NAMALWA (cell line): ENCODE data around the gene CDH24.
A peak's percentile ranks its signal among the peaks of the same experiment; 100 is the strongest.

ENCODE experiments used
- DNase-seq: peaks from one replicate; pipeline ENCODE4 v3.0.0-alpha.2; 2015; ENCODE audit warnings: low spot score

Gene CDH24, protein sequence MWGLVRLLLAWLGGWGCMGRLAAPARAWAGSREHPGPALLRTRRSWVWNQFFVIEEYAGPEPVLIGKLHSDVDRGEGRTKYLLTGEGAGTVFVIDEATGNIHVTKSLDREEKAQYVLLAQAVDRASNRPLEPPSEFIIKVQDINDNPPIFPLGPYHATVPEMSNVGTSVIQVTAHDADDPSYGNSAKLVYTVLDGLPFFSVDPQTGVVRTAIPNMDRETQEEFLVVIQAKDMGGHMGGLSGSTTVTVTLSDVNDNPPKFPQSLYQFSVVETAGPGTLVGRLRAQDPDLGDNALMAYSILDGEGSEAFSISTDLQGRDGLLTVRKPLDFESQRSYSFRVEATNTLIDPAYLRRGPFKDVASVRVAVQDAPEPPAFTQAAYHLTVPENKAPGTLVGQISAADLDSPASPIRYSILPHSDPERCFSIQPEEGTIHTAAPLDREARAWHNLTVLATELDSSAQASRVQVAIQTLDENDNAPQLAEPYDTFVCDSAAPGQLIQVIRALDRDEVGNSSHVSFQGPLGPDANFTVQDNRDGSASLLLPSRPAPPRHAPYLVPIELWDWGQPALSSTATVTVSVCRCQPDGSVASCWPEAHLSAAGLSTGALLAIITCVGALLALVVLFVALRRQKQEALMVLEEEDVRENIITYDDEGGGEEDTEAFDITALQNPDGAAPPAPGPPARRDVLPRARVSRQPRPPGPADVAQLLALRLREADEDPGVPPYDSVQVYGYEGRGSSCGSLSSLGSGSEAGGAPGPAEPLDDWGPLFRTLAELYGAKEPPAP

DNA sequence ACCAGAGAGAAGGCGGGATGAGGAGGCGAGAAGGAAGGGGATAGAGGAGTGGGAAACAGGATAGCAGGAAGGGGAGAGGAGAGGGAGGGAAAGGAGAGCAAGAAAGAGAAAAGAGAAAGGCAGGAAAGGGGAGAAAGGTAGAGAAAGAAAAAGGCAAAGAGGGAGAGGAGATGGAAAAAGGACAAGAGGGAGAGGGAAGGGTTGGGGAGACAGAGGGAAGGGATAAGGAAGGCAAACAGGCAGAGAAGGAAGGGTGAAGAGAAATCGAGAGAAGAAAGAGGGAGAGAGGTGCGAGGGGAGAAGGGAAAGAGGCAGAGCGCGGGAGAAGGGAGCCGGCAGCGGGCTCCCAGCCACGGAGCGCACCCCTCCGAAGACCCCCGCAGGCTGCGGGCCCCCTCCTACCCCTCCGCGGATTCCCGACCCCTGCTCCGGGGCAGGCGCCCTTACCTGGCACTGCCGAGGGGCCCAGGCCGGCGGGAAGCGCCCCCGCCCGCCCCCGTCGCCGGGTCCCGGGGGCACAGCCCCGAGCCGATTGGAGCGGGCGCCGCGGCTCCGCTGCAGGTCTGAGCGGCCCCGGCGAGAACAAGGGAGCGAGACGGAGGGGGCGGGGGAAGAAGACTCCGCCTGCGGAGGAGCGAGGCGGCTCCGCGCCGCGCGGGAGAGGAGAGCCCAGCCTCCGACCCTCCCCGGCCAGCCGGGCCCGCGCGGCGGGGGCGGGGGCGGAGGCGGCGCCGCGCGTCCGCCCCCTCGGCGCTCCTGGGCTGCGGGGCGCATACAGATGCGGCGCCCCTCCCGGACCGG, at the start of gene CDH24:
Gene CDH24 (minus strand): TSS at position 565 of the 801 bp plus-strand sequence. CDS start 1,787 bp downstream, outside the sequence.
- DNase-seq = peak; percentile 71

DNA sequence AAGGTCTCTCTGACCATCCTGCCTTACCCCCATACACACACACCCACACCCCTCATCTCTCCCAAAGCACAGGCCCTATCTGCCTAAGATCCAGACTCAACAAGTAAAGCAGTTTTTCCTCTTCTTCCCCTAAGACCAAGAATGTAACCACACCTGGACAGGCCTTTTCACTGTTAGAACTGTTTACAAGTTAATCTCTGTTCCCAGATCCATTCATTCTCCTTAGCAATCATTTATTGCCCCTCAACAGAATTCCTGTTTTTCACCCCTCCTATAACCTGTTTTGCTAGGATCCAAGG, 49.4 kb upstream of the CDH24 start:
- no peak for DNase-seq

DNA sequence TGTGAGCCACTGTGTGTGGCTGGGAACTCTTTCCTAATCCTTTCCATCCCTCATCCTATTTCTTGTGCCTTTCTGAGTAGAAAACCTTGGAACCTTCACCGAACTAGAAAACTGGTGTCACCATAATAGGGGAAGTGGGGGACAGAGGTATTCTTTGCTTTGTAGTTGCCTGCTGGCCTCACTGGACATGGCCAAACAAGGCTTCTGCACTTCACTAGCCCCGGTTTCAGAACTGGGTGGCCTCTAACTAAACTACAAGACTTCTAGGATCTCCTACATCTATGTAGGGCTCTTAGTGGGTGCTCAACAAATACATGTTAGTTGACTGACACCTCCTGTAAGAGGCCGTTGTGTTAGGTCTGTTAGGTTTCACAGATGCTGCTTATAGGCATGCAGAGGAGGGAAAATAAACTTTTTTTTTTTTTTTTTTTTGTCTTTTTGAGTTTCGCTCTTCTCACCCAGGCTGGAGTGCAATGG, 48.1 kb upstream of the CDH24 start:
- no peak for DNase-seq

DNA sequence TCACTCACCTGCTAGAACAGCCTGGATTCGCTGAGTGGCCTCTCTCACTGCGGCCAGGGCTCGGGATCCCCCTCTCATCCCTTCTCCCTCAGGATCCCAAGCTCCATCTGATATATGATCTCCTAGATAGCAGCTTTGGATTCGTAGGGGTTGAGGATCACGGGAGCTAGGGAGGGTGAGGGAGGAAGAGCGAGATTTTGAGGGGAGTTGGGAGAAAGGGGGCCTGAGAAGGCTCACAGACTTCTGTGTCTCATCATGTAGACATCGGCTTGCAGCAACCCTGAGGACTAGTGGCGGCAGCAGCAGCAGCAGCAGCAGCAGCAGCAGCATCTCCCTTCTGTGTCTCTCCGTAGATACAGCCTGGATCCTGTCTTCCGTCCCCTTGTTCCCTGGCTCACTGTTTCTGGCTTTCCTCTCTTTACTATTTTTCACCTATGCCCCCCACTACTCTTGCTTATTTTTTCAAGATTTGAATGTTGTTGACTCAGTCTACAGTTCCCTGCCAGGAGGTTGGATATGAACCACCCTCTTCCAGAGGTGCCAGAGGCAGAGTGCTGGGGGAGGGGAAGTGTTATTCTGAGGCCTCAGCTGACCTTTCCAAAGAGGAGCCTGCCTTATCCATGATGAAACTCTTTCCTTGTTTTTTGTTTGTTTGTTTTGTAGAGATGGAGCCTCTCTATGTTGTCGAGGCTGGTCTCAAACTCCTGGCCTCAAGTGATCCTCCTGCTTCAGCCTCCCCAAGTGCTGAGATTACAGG, 47.4 kb upstream of the CDH24 start, which contains the start of gene CIROP:
Gene CIROP (minus strand): TSS at position 399 of the 757 bp plus-strand sequence. CDS start 69 bp downstream, at position 330.
- DNase-seq = no peak

DNA sequence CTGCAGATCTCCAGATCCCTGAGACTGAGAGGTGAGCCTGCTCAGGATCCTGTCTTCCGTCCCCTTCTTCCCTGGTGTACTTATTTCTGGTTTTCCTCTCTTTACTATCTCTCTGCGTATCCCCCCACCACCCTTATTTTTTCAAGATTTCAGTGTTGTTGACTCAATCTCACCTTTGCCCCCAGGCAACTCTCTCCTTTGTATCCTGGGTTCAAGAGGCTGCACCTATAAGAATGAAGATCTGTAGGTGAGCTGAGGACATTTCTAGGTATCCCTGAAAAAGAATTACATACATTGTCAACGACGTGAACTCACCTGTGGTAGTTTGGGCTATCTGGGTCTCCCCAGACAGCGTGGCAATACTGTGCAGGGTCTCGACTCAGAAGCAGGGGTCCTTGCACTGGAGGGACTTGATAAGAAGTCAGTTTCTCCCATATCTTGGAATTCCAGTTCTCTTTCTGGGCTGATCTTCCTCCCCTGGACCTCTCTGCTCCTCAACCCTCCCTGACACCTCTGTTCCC, 46.8 kb upstream of the CDH24 start:
- DNase-seq = no peak

DNA sequence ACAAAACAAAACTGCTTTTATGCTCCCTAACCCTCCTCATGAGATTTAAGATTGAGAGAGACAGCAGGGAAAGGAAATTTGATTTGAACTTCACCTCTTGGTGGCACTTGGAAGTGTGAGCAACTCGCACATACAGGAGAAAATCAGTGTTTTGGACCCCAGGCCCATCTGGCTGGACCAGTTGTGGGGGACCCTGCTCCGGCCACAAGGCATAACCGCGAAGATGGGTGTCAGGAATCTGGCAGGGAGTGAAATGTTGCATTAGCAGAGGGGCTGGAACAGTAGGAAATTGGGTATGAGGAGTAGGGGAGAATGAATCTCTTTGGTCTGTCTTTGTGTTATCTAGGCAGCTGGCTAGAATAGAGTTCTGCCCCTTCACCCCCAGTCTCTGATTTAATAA, 46.3 kb upstream of the CDH24 start:
- DNase-seq = no peak

DNA sequence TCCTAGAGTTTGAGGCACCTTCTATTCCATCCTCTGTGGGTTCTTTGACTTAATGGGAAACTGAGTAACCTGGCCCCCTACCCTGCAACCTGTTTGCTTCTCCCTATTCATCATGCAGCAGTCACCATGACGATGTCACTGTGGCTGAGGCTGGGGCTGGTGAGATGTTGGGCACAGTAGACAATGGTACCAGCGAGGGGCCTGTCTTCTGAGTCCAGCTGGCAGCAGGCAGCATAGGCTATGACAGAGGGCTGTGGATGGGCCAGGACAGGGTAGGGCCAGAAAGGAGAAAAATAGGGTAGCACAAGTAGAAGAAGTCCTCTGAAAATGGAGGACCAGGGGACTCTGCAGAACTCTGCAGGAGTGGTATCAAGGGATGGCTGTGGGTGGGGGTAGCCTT, 45.5 kb upstream of the CDH24 start:
- no peak for DNase-seq

DNA sequence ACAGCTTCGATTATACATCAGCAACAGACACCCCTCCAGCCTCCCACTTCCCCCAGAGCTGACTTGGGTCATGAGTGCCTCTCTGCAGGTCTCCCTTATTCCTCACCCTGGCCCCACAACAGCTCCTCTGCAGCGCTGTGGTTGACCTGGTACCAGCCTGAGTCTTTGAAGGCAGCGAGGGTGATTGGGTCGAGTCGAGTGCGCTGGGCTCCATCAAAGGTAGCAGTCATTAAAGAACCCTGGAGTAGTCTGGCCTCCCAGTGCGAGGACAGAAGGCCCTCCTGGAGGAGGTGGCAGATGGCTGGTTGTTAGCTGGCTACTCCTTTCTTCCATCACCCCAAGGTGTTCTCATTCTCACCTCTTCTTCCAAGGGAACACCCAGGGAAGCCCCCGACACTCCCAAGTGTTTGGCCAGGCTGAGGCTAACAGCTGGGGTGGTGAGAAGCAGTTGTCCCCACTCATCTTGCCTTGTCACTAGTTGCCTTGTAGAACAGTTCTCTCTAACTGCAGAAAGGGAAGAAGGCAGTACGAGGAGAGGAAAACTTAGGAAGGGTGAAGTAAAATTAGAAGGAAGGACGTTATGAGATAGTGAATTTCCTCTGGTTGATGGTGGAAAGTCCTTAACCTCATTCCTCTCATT, 44.8 kb upstream of the CDH24 start:
- DNase-seq = no peak

DNA sequence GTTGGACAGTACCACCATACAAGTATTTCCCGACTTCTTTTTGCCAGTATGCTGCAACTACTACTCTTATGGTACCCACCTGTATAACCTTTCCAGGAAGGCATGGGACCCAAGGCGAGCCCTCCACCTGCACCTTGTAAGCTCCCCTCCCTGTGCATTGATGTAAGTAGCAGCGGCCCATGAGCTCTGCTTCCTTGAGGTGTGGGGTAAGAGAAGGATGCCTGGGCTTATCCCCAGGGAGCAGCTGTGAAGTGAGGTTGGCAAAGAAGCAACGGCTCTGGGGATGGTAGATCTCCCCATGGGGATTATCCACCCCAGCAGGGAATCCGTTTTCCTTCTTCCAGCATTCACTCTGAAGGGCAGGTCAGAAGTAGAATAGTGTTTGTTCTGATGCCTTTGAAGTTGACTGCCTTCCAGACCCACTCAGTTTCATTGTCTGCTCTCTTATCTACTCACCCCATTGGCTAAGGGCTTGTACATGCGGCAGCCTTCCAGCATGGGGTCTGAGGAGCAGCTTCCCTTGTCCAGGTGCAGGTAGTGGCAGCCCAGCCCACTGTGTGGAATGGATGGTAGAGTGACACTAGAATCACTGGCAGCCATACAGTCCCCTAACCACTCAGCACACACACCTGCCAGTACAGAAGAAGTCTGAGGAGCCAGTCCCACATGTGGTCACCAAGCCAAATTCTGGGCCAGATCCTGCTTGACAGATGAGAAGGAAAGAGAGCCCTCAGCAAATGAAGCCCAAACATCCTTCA, 44.1 kb upstream of the CDH24 start:
- DNase-seq = no peak

DNA sequence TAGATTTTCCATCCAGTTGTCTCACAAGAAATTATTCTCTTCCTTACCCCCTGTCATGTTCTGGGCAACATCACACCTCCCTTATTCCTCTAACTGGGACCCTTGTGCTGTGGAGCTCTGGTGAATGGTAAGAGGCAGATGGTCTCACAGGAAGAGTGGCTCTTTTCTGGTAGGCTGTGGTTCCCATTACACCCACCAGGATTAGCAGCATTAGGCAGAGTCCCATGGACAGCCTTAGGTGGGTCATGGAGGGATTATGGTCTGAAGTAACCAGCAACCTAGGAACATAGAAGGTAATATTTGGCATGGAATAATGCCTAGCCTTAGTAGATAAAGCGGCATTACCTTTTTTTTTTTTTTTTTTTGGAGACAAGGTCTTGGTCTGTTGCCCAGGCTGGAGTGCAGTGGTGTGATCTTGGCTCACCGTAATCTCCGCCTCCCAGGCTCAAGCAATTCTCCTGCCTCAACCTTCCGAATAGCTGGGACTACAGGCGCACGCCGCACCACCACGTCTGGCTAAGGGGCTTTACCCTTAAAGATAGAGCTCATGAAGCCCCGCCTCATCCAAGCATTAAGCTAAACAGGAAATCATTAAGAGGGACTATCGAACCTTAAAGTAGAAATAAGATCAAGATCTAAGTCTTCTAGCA, 42.0 kb upstream of the CDH24 start:
- no peak for DNase-seq

DNA sequence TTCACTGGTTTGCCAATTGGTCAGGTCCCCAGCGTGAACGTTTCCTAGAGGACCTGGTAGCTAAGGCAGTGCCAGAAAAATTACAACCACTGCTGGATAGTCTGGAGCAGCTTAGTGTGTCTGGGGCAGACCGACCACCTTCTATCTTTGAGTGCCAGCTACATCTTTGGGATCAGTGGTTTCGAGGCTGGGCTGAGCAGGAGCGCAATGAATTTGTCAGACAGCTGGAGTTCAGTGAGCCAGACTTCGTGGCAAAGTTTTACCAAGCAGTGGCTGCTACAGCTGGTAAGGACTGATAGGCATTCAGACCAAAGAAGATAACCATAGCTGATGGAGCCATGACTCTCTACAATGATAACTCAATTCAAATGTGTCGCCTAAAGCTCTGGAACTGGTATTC, 40.5 kb upstream of the CDH24 start:
- no peak for DNase-seq

DNA sequence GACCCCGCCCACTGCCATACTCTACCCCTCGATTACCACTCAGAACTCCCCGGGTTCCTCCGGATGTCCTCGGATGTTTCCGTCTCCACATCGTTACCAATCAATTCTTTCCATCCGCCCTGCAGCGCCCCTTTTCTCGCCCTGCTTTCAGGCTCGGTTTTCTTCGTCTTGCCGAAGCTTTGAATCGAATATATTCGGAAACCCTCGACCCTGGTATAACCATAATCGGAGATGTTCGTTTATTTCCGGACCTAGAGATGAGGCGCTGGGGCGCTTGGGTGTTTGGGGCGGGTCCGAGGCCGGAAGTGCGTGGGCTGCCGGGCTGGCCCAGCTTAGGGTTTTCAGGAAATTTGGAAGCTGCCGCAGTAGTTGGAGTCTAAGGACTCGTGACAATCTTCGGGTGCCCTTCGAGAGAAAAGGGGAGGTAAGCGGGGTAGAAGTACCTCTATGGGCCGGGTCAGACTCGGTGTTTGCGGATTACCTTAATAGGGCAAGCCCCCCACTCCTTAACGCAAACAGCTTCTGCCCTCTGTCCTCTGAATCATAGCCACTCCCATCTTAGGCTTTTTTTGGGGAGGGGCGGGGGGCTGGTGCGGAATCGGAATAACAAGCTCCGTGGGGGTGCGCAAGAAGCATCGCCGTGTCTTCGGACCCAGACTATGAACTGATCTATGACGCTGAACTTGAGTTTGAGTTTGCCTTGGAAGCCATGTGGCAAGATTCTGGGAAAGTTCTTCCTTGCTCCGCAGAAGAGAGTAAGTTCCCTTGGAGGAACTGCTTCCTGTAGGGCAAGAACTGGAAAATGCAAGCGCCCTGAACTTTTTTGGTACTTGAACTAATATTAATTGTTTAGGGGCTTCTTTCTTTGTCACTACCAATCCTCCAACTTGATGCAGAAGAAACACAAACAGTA, 38.1 kb upstream of the CDH24 start, which contains the start of gene C14orf119:
Gene C14orf119 (plus strand): TSS at position 310 of the 913 bp plus-strand sequence. CDS start 2,154 bp downstream, outside the sequence.
- DNase-seq = peak; percentile 100

DNA sequence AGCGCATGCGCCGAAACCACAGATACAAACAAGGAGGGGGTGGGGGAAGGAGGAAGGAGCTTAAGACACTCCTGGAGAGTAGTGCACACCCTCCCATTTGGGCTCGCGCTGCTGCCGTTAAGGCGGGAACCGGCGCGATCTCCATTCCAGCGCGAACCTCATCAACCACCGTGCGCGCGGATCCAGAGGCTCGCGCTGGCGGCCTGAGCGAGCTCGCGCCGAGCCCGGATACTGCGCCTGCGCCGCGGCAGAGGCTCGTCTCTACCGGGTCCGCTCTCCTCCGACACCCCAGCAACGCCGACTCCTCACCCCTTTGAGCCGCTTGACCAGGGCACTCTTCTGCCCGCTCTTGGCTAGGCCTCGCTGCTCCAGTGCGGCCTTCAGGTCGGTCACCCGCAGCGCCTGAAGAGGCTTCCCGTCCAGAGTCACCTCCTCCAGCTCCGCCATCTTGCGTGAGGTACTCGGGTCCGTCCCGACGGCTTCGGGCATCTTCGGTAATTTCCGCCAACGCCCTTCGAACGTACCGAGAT, 37.4 kb upstream of the CDH24 start, which contains the start of gene ACIN1:
Gene ACIN1 (minus strand): TSS at position 471 of the 530 bp plus-strand sequence. CDS start 24 bp downstream, at position 447.
- DNase-seq = no peak

DNA sequence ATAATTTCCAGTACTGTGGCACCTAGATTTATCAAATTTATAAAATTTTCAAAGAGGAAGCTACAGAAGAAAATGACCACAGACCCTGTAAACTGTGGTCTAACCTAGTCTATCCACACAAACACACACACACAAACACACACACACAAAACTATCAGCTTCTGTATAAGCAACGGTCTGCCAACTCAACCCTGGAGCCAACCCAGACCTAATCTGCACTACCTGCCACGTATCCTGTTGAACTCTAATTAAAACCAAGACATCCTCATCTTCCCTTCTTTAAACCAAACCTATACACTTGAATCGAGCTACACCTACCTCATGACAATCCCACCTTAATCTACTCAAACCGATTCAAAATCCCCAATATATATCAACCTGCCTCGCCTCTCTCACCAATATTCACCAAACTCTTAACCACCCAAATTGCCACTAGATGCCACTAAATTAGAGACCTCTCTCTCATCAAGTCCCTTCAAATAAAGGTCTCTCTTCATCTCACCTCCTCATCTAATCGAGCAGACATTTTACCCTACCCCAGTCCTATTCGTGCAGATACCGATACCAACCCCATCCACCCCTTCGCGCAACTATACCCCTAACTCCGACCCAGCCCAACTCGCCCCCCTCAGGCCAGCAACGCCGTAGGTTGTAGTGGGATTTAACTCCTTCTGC, 36.8 kb upstream of the CDH24 start:
- DNase-seq = peak; percentile 94

DNA sequence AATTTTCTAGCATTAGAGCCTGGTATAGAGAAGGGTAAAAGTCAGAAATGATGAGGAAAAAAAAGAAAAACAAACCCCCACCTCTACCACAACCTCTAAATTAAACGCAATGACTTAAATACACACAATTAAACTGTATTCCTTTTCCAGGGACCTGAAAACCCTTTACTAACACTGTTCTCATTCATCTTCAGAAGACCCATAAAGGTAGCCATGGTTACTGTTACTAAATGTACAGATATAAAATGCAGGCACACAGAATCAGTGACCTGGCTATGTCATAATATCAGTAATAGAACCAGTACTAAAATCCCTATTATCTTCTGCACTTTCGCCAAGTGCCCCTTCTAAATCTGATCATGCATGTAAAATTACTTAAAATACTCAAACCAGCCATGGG, 36.2 kb upstream of the CDH24 start:
- no peak for DNase-seq

DNA sequence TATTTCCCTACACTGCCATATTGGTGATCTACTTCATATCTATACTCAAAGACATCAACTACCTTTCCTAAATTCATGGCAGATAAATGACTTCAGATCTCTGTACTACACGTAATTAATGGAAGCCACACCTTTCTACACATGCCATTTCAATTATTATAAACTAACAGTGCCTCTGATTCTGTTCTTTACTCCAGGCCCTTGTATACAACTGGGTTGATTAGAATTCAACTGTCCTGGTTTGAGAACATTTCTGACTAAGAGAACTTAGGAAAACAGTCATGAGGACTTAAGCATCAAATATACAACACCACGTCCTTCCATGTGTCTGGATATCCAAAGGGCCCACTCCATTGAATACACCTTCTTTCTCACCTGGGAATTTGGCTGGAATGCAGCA, 35.8 kb upstream of the CDH24 start:
- no peak for DNase-seq
